OCI-LY7 (cell line): ENCODE data around the gene FAM107A. TPM values are rescaled to one million over a fixed set of nuclear protein-coding genes. Genes with fewer than 3 reads are reported as not detected.

Experiments
- BruUV-seq: library from RNA; stranded (reverse); fragments of 400-500 nt; replicated peaks from 2 replicates; lab custom pipeline; 2021; lab: Mats Ljungman, UMichigan
- CTCF ChIA-PET: fragments of 300-600 bp; sonication (Branson Sonifier 250); formaldehyde crosslinking; loops from one replicate; lab custom pipeline; 2022; ENCODE audit warnings: antibody characterized with exemption; ENCODE audit not compliant: unreplicated experiment; lab: Charles Lee
- POLR2A ChIA-PET: fragments of 300-600 bp; sonication (Branson Sonifier 250); formaldehyde crosslinking; loops from one replicate; lab custom pipeline; 2022; ENCODE audit warnings: antibody characterized with exemption; lab: Charles Lee
- DNase-seq: peaks from one replicate; pipeline ENCODE4 v3.0.0-alpha.2; 2015; ENCODE audit warnings: low spot score
- H2AFZ ChIP-seq: fragments of 200-600 bp; sonication (generic), shearing (Covaris generic); 2 replicates; pipeline ENCODE4 v1.6.1; 2014; ENCODE audit warnings: mild to moderate bottlenecking, antibody characterized with exemption, low read length, moderate library complexity
- H3K27ac ChIP-seq: fragments of 200-600 bp; sonication (generic); 2 replicates; pipeline ENCODE4 v1.5.1; 2014; ENCODE audit warnings: mixed run types, low read depth, mild to moderate bottlenecking, moderate library complexity, low read length, inconsistent platforms; ENCODE audit not compliant: poor library complexity, severe bottlenecking
- H3K36me3 ChIP-seq: fragments of 200-600 bp; sonication (generic); 2 replicates; pipeline ENCODE4 v1.6.1; 2014; ENCODE audit warnings: mild to moderate bottlenecking, antibody characterized with exemption, low read length, moderate library complexity, mixed read lengths; ENCODE audit not compliant: insufficient read depth
- H3K4me1 ChIP-seq: fragments of 200-600 bp; sonication (generic); 2 replicates; pipeline ENCODE4 v1.5.1; 2014; ENCODE audit warnings: mild to moderate bottlenecking, low read length; ENCODE audit not compliant: insufficient read depth, poor library complexity, severe bottlenecking
- H3K4me2 ChIP-seq: fragments of 200-600 bp; sonication (generic); 2 replicates; pipeline ENCODE4 v1.6.1; 2014; ENCODE audit warnings: mild to moderate bottlenecking, low read length
- H3K4me3 ChIP-seq: fragments of 200-600 bp; sonication (generic); 2 replicates; pipeline ENCODE4 v1.5.1; 2014; ENCODE audit warnings: mild to moderate bottlenecking, low read depth, low read length; ENCODE audit not compliant: poor library complexity, severe bottlenecking
- H3K79me2 ChIP-seq: fragments of 200-600 bp; sonication (generic); 2 replicates; pipeline ENCODE4 v1.6.1; 2016; ENCODE audit warnings: low read depth, mild to moderate bottlenecking, low read length, moderate library complexity, mixed read lengths; ENCODE audit not compliant: insufficient read depth
- H3K9me2 ChIP-seq: fragments of 200-600 bp; sonication (generic); 2 replicates; pipeline ENCODE4 v1.6.1; 2016; ENCODE audit warnings: mild to moderate bottlenecking, low read length, mixed read lengths; ENCODE audit not compliant: insufficient read depth
- H3K9me3 ChIP-seq: fragments of 200-600 bp; sonication (generic); 2 replicates; pipeline ENCODE4 v1.6.1; 2014; ENCODE audit warnings: mild to moderate bottlenecking, mixed run types, low read length, mixed read lengths
- H4K20me1 ChIP-seq: fragments of 200-600 bp; sonication (generic); 2 replicates; pipeline ENCODE4 v1.6.1; 2014; ENCODE audit warnings: mild to moderate bottlenecking, antibody characterized with exemption, low read length, moderate library complexity, mixed read lengths; ENCODE audit not compliant: insufficient read depth
- CTCF ChIP-seq: fragments of 200-600 bp; sonication (generic); conservative IDR thresholded peaks from 2 replicates; pipeline ENCODE4 v1.5.1; 2014; ENCODE audit warnings: mild to moderate bottlenecking, antibody characterized with exemption, low read length, moderate library complexity, mixed read lengths
- EZH2phosphoT487 ChIP-seq: fragments of 200-600 bp; sonication (generic); IDR thresholded peaks from 2 replicates; pipeline ENCODE4 v1.6.1; 2018; ENCODE audit warnings: low read depth, borderline replicate concordance, mild to moderate bottlenecking, mixed run types, antibody characterized with exemption, low read length, moderate library complexity, mixed read lengths
- intact Hi-C: fragments of 100-400 bp; cut with micrococcal nuclease; formaldehyde crosslinking; loops from one replicate; pipeline ENCODE4 v1.10.0; 2022; ENCODE audit not compliant: unreplicated experiment
- total RNA-seq, 2 experiments: library from RNA; depleted of rRNA in 1 of 2; stranded (reverse); fragments of >200 nt in 1 of 2; shearing (Covaris generic) in 1 of 2; gene quantifications; 2 replicates each; pipeline ENCODE4 v1.2.3, GENCODE V29; 2014 to 2022

The FAM107A gene
- total RNA-seq, 2 experiments from 2014 or later, result not detected

- DNase-seq, result no peak
- Histone ChIP-seq H3K9me3 (no peaks in the 10 kb centered on the region), H3K36me3 (no peaks in the 10 kb centered on the region), H3K27ac (no peak overlapping the region), H3K4me1 (no peaks in the 10 kb centered on the region), H3K4me3 (no peak overlapping the region), H4K20me1 (no peaks in the 10 kb centered on the region), H3K9me2 (no peaks in the 10 kb centered on the region), H2AFZ (no peak overlapping the region), H3K4me2 (no peak overlapping the region), H3K79me2 (no peaks in the 10 kb centered on the region)
- no TSS peak for BruUV-seq
- ChIA-PET CTCF (no interaction called here), POLR2A (interaction anchor here (0.9 kb wide), 1 partner anchor 10 kb away, joined by 3 read pairs; no protein-coding TSS in a partner anchor)
- intact Hi-C loops, result no loop called here
- TF ChIP-seq CTCF (no peak), EZH2phosphoT487 (no peak)
Measured at GRCh38 chr3:58524326-58524888, 52.8 kb downstream of the FAM107A start.

- no peak overlapping the region for H2AFZ ChIP-seq
- intact Hi-C loops, result no loop called here
- H3K27ac ChIP-seq, result no peak overlapping the region
- no peaks in the 10 kb centered on the region for H3K36me3 ChIP-seq
- DNase-seq, result no peak
- H3K4me3 ChIP-seq, result no peak overlapping the region
- H3K79me2 ChIP-seq, result no peaks in the 10 kb centered on the region
- TF ChIP-seq EZH2phosphoT487, result no peak
- no peak for TF ChIP-seq CTCF
- H3K9me3 ChIP-seq, result no peaks in the 10 kb centered on the region
- ChIA-PET POLR2A (no interaction called here), CTCF (no interaction called here)
- no peaks in the 10 kb centered on the region for H3K4me1 ChIP-seq
- no peaks in the 10 kb centered on the region for H4K20me1 ChIP-seq
- BruUV-seq, result no TSS peak
- no peak overlapping the region for H3K4me2 ChIP-seq
- H3K9me2 ChIP-seq, result no peaks in the 10 kb centered on the region
Measured at GRCh38 chr3:58522759-58523425, 54.3 kb downstream of the FAM107A start.
